KOPT-K1 (cell line): ENCODE measurements around the gene PTGER3.
"Not testable (repeated sequence)": the region's sequence is repeated elsewhere in the genome, so short reads cannot be mapped to it uniquely, and the experiment has no call there.

Source experiments
- H3K27ac ChIP-seq: fragments of 200-600 bp; sonication (generic); 2 replicates; pipeline ENCODE4 v1.5.1; 2016; ENCODE audit warnings: antibody characterized with exemption, mild to moderate bottlenecking, low read depth, low read length; ENCODE audit not compliant: poor library complexity, severe bottlenecking
- H3K36me3 ChIP-seq: fragments of 200-600 bp; sonication (generic); 2 replicates; pipeline ENCODE4 v1.5.1; 2017; ENCODE audit warnings: antibody characterized with exemption, mild to moderate bottlenecking, low read length, moderate library complexity; ENCODE audit not compliant: insufficient read depth
- H3K9me3 ChIP-seq: fragments of 200-600 bp; sonication (generic); 2 replicates; pipeline ENCODE4 v1.5.1; 2017; ENCODE audit warnings: antibody characterized with exemption, low read length, mild to moderate bottlenecking; ENCODE audit not compliant: insufficient read depth, poor library complexity, severe bottlenecking

The PTGER3 gene

DNA sequence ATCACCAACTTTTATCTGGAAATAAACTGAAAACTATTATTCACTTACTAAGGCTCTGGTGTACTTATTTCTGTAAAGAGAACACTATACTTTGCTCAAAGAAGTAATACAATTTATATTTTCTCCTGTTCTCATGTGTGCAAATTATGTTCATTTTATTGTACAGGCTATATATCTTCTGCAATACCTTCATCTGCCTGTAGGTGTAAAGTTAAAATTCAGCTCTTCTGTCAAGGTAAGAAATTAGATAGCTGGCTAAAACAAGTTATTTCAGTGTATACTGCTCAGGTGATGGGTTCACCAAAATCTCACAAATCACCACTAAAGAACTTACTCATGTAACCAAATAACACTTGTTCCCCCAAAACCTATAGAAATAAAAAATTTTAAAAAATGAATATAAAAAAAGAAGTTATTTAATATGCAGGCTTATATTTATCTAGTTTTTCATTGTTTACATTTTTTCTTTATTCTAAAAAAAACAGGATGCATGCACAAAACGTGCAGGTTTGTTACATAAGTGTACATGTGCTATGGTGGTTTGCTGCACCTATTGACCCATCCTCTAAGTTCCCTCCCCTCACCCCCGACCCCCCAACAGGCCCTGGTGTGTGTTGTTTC is 81.5 kb downstream of the PTGER3 start:
- Histone ChIP-seq H3K9me3 (no peaks in the 10 kb centered on the region), H3K27ac (no peak overlapping the region), H3K36me3 (no peaks in the 10 kb centered on the region)

DNA sequence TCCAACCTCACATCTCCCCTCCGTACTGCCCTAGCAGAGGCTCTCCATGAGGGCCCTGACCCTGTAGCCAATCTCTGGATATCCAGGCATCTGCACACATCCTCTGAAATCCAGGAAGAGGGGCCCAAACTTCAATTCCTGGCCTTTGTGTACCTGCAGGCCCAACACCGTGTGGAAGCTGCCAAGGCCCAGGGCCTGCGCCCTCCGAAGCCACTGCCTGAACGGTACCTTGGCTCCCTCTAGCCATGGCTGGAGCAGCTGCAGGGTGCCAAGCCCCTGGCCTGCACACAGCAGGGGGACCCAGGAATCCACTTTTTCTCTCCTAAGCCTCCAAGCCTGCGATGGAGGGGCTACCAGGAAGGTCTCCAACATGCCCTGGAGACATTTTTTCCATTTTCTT is 84.2 kb downstream of the PTGER3 start:
- no peaks in the 10 kb centered on the region for H3K36me3 ChIP-seq
- no peaks in the 10 kb centered on the region for H3K9me3 ChIP-seq
- no peak overlapping the region for H3K27ac ChIP-seq

DNA sequence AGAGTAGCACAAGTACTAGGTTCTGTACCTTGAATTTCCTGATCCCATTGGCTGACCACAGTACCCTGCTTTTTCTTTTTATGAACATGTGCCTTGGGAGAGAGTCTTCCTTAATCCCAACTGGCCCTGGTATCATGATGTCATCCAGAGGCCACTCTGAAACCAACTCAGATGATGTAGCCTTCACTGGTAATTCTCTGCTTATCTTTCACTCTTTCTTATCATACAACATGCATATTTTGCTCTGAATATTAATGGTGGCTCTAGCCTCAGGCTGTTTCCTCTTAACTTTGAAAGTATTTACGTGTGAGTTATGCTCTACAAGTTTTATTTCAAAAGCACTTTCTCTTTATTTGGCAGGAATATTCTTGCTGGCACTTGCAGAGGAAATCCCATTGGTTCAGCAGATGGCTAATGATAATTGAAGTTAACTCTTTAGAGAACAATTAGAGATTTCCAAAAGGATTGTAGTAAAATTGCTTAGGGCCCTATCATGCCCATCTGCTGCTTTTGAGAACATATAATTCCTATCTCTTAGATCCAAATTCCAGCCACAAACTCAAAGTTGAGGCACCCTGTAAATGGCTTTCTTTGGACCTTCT is 86.1 kb downstream of the PTGER3 start:
- no peaks in the 10 kb centered on the region for H3K9me3 ChIP-seq
- H3K27ac ChIP-seq: no peak overlapping the region
- H3K36me3 ChIP-seq: no peaks in the 10 kb centered on the region

DNA sequence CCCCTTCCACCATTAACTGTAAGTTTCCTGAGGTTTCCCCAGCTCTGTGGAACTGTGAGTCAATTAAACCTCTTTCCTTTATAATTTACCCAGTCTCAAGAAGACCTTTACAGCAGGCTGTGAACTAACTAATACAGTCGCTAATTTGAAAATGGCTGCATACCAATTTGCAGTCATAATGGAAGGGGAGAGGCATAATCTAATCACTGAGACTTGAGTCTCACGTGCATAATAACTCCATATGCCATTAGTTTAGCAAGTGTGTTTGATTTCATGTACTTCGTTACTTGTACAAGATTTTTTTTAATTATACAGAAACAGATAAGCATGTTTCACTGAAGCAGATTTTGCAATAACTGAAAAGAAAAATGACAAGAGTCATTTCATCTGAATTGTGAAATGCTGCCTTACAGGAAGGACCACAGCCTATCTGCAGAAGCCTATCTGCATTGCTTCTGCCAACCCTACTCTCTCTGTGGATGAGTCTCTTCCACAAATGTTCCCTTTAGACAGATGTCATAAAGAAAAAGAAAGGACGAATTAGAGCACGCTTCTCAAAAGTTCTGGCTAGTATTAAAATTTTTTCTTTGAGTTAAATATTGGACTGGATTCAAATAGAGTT is 99.1 kb downstream of the PTGER3 start:
- no peaks in the 10 kb centered on the region for H3K9me3 ChIP-seq
- H3K27ac ChIP-seq: no peak overlapping the region
- no peaks in the 10 kb centered on the region for H3K36me3 ChIP-seq

DNA sequence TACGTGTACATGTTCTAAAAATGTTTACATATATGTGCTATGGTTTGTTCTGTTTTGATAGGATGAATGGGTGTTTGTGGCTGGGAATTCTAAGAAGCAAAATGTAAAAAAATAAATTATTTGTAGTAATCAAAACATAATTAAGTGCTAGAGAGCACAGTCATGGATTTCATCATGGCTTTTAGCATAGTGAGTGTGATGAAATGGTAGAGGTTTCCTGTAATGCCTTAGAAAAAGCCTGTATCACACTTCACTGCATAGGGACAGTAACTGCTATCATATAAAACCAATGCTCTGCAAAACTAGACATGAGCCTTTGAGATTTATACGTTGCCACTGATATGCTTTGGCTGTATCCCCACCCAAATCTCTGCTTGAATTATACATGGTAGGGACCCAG is 99.8 kb downstream of the PTGER3 start:
- no peaks in the 10 kb centered on the region for H3K36me3 ChIP-seq
- no peak overlapping the region for H3K27ac ChIP-seq
- H3K9me3 ChIP-seq: no peaks in the 10 kb centered on the region

DNA sequence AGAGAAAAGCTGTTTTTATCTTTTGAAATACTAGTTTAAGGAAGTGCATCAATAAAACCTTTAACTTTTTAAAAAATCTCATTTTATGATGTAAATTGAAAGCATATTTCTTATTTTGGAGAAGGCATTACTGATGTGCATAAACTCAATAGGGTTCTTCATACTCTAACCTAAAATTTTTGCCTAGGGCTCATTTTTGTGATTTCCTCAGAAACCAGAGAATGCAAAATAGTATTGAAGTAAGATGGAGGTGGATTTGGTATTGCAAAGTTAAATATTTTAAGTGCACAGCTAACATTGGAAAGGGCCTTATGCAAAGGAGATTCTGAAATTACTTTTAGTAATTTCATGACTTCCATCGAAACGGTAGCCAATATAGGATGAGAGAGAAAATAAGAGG is 101.9 kb downstream of the PTGER3 start:
- Histone ChIP-seq H3K36me3 (no peaks in the 10 kb centered on the region), H3K9me3 (no peaks in the 10 kb centered on the region), H3K27ac (no peak overlapping the region)

DNA sequence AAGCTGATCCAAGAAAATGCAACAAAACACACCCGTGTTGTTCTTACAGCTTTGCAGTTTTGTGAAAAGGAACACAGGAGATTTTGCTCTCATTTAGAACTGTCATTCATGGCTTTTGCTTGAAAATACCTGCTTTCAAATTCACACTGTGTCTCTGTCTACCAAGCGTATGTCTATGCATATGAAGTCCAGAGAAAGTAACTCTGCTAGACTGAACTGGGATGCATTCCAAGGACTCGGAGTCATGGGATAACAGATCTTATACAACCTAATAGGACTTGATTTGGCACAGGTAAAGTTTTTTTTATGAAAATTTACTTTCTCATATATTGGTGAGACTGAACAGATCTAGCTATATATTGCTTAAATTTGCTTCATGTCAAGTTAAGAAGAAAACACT is 102.4 kb downstream of the PTGER3 start:
- no peaks in the 10 kb centered on the region for H3K9me3 ChIP-seq
- H3K36me3 ChIP-seq: no peaks in the 10 kb centered on the region
- no peak overlapping the region for H3K27ac ChIP-seq

DNA sequence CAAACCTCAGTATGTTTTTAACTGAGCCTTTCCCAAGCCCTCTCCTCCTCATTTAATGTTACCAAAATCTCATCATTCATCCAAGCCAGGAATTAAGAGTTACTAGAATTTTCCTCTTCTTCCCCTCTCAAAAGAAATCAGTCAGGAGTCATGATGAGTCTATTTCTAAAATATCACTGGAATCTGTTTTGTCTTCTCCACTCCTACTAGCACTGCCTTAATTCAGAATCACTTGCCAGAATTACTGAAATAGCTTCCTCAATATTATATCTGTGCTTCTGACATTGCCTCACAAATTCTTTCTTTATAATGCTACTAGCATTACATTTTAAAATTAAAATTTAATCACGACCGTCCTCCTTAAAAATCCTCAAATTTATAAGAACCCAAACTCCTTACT is 106.1 kb downstream of the PTGER3 start:
- H3K27ac ChIP-seq: no peak overlapping the region
- no peaks in the 10 kb centered on the region for H3K36me3 ChIP-seq

DNA sequence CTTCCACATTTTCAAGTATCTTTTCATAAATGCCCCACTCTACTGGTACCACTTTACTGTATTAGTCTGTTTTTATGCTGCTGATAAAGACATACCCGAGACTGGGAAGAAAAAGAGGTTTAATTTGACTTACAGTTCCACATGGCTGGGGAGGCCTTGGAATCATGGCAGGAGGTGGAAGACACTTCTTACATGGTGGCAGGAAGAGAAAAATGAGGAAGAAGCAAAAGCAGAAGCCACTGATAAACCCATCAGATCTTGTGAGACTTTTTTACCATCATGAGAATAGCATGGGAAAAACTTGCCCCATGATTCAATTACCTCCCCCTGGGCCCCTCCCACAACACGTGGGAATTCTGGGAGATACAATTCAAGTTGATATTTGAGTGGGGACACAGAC is 107.2 kb downstream of the PTGER3 start:
- not testable (repeated sequence) for H3K27ac ChIP-seq, H3K36me3 ChIP-seq
- H3K9me3 ChIP-seq: peaks cover 17% of the 10 kb centered on the region

More for the DNA sequence above, 106.1 kb downstream of the PTGER3 start:
- peaks cover 17% of the 10 kb centered on the region for H3K9me3 ChIP-seq

DNA sequence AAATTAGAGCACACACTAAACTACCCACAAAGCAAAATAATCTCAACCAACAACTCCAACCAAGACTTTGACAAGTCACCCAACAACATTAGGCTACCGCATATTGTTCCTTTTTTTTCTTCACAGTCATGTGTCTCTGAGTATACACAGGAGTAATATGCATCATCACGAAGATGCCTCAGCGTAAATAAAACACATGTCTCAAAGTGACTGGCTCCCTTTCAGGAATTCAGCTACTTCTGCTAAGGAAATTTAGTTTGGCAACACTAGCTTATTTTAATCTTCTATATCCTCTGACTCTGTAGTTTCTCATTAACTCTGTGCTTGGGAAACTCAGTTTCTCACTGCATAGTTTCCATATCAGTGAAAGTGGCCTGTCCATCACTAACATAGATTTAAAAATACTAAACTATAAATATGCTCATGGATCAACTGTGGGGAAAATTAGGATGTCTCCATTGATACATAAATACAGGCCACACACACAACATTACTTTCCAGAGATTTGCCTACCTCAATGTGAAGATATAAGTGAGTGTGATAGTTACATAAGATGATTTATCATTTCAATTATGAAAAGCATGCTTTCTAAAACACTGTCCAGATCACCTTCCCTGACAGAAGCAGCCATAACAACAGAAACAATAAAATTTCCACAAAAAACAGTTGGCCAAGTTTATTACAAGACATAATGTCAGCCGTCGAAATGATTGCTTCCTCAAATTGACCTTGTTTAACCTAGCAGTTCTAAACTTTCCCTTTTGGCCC is 113.2 kb downstream of the PTGER3 start:
- no peak overlapping the region for H3K27ac ChIP-seq
- peaks cover 12% of the 10 kb centered on the region for H3K9me3 ChIP-seq
- no peaks in the 10 kb centered on the region for H3K36me3 ChIP-seq

DNA sequence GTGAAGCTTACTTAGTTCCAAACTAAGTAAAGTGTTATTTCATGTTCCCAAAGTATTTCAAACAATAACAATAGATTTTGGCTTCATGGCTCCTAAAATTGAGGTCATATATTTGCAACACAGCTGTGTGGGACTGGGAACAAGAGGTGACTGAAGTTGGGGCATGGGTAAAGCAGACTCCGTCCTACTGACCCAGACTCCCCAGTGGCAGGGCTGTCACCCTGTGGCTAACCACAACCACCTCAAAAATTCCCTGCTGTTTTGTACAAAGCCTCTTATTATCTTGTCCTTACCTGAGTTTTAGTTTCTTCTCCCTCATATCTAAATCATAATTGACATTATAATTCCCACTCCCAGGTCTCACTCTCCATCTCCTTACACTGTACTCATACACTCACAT is 117.6 kb downstream of the PTGER3 start:
- Histone ChIP-seq H3K27ac (no peak overlapping the region), H3K36me3 (no peaks in the 10 kb centered on the region), H3K9me3 (peaks cover 1% of the 10 kb centered on the region)

DNA sequence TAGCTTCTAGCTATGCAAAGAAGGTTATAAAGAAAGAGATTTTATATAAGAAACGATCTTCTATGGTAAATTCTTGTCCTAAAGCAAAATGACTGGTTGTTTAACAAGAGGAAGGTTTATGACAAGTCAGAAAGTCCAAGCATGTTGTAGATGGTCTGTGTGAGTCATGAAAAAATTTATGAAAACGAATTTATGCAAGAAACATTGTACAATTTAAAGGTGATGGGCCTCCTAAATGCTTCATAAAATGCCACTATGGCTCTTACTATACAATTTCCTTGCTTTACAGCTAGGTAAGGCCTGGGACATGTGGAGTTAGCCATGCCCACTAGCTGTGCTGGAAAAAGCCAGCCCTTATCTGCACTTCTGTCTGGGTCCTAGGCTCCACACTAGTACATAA is 125.4 kb downstream of the PTGER3 start:
- H3K9me3 ChIP-seq: peaks cover 36% of the 10 kb centered on the region
- H3K36me3 ChIP-seq: no peaks in the 10 kb centered on the region
- H3K27ac ChIP-seq: no peak overlapping the region
